Astrocyte (in vitro differentiated cells and primary cell): Measurements from ENCODE around the gene DIAPH3. TPM values are rescaled to one million over a fixed set of nuclear protein-coding genes. Genes with fewer than 3 reads are reported as not detected.

Experiments used
- DNase-seq: peaks from one replicate; pipeline ENCODE4 v3.0.0-alpha.2; 2010; ENCODE audit warnings: low read depth
- FAIRE-seq: peaks from 2 replicates; lab custom pipeline; 2011; peaks lifted over from hg19 to GRCh38; lab: Jason Lieb, UNC
- H2AFZ ChIP-seq: 2 replicates; pipeline ENCODE4 v1.6.0; 2012; ENCODE audit warnings: low read depth, low read length, inconsistent platforms
- H3K27ac ChIP-seq: 2 replicates; pipeline ENCODE4 v1.5.1; 2011; ENCODE audit warnings: low read depth, low read length, inconsistent platforms
- H3K27me3 ChIP-seq: 2 replicates; pipeline ENCODE4 v1.6.0; 2011; ENCODE audit warnings: low read length, inconsistent platforms; ENCODE audit not compliant: insufficient read depth
- H3K36me3 ChIP-seq: 2 replicates; pipeline ENCODE4 v1.5.1; 2011; ENCODE audit warnings: low read length, inconsistent platforms; ENCODE audit not compliant: insufficient read depth
- H3K4me1 ChIP-seq: 2 replicates; pipeline ENCODE4 v1.5.1; 2011; ENCODE audit warnings: low read length, inconsistent platforms; ENCODE audit not compliant: insufficient read depth
- H3K4me2 ChIP-seq: 2 replicates; pipeline ENCODE4 v1.6.0; 2012; ENCODE audit warnings: low read length, inconsistent platforms
- H3K4me3 ChIP-seq: 2 replicates; pipeline ENCODE4 v1.5.1; 2011; ENCODE audit warnings: low read depth, mild to moderate bottlenecking, low read length, inconsistent platforms; ENCODE audit not compliant: insufficient read depth
- H3K79me2 ChIP-seq: 2 replicates; pipeline ENCODE4 v1.6.0; 2012; ENCODE audit warnings: mild to moderate bottlenecking, low read length, inconsistent platforms; ENCODE audit not compliant: insufficient read depth
- H3K9ac ChIP-seq: 2 replicates; pipeline ENCODE4 v1.6.0; 2012; ENCODE audit warnings: mild to moderate bottlenecking, low read length, inconsistent platforms
- H3K9me3 ChIP-seq: 2 replicates; pipeline ENCODE4 v1.5.1; 2012; ENCODE audit warnings: low read depth, mild to moderate bottlenecking, low read length, inconsistent platforms; ENCODE audit not compliant: insufficient read depth
- H4K20me1 ChIP-seq: 2 replicates; pipeline ENCODE4 v1.6.0; 2012; ENCODE audit warnings: low read length, inconsistent platforms; ENCODE audit not compliant: insufficient read depth
- H3K27ac Mint-ChIP-seq: one replicate; pipeline ENCODE4 v1.8.0; 2021; ENCODE audit warnings: mild to moderate bottlenecking, mixed read lengths; ENCODE audit not compliant: unreplicated experiment
- H3K27me3 Mint-ChIP-seq: one replicate; pipeline ENCODE4 v1.8.0; 2021; ENCODE audit warnings: low read depth, mixed read lengths; ENCODE audit not compliant: unreplicated experiment
- H3K36me3 Mint-ChIP-seq: one replicate; pipeline ENCODE4 v1.8.0; 2021; ENCODE audit warnings: low read depth, mixed read lengths; ENCODE audit not compliant: unreplicated experiment
- H3K4me1 Mint-ChIP-seq: one replicate; pipeline ENCODE4 v1.8.0; 2021; ENCODE audit warnings: low read depth, mixed read lengths; ENCODE audit not compliant: unreplicated experiment
- H3K4me3 Mint-ChIP-seq: one replicate; pipeline ENCODE4 v1.8.0; 2021; ENCODE audit warnings: mild to moderate bottlenecking, moderate library complexity, mixed read lengths; ENCODE audit not compliant: unreplicated experiment
- H3K9me3 Mint-ChIP-seq: one replicate; pipeline ENCODE4 v1.8.0; 2021; ENCODE audit warnings: mild to moderate bottlenecking, mixed read lengths; ENCODE audit not compliant: unreplicated experiment
- CTCF ChIP-seq: IDR thresholded peaks from 2 replicates; pipeline ENCODE4 v1.5.1; 2011; ENCODE audit warnings: low read depth, mild to moderate bottlenecking, inconsistent platforms, low read length, moderate library complexity; ENCODE audit not compliant: insufficient read depth
- EZH2 ChIP-seq: IDR thresholded peaks from 2 replicates; pipeline ENCODE4 v1.6.1; 2012; ENCODE audit warnings: mild to moderate bottlenecking, low read length, inconsistent platforms; ENCODE audit not compliant: insufficient read depth
- total RNA-seq: library from RNA; stranded (reverse); gene quantifications from 2 replicates; pipeline ENCODE4 v1.2.1, GENCODE V29; 2021

The DIAPH3 gene
- total RNA-seq, 1 donor from 2014 or later = 19.0 TPM

- Histone ChIP-seq H3K4me2 (no peak overlapping the region), H3K79me2 (peaks cover 67% of the 10 kb centered on the region), H4K20me1 (no peaks in the 10 kb centered on the region), H3K9ac (no peak overlapping the region), H3K27ac (no peak overlapping the region), H3K36me3 (no peaks in the 10 kb centered on the region), H3K4me1 (no peaks in the 10 kb centered on the region), H3K27me3 (no peaks in the 10 kb centered on the region), H2AFZ (no peak overlapping the region), H3K4me3 (no peak overlapping the region), H3K9me3 (no peaks in the 10 kb centered on the region)
- DNase-seq (no peak), FAIRE-seq (no peak)
- Mint-ChIP-seq H3K27me3 (no peaks in the 10 kb centered on the region), H3K4me3 (no peak overlapping the region), H3K36me3 (peaks cover 2% of the 10 kb centered on the region), H3K27ac (no peak overlapping the region), H3K9me3 (peaks cover 2% of the 10 kb centered on the region), H3K4me1 (peaks cover 2% of the 10 kb centered on the region)
- TF ChIP-seq EZH2 = no peak
- TF ChIP-seq CTCF = no peak
These were observed 82.9 kb downstream of the DIAPH3 start for GRCh38 chr13:60080850-60081249.

- no peak overlapping the region for H3K4me3 ChIP-seq
- Mint-ChIP-seq H3K4me1 (peaks cover 4% of the 10 kb centered on the region), H3K4me3 (no peak overlapping the region), H3K27ac (no peak overlapping the region), H3K9me3 (peaks cover 2% of the 10 kb centered on the region), H3K27me3 (no peaks in the 10 kb centered on the region), H3K36me3 (peaks cover 2% of the 10 kb centered on the region)
- no peaks in the 10 kb centered on the region for H4K20me1 ChIP-seq
- H2AFZ ChIP-seq = no peak overlapping the region
- no peak for FAIRE-seq
- no peak for TF ChIP-seq EZH2
- TF ChIP-seq CTCF = no peak
- H3K36me3 ChIP-seq = no peaks in the 10 kb centered on the region
- H3K79me2 ChIP-seq = peaks cover 54% of the 10 kb centered on the region
- H3K9ac ChIP-seq = no peak overlapping the region
- H3K27ac ChIP-seq = no peak overlapping the region
- H3K27me3 ChIP-seq = no peaks in the 10 kb centered on the region
- DNase-seq = no peak
- no peaks in the 10 kb centered on the region for H3K9me3 ChIP-seq
- H3K4me2 ChIP-seq = no peak overlapping the region
- H3K4me1 ChIP-seq = no peaks in the 10 kb centered on the region
These were observed 85.5 kb downstream of the DIAPH3 start for GRCh38 chr13:60078226-60078625.

GRCh38 chr13:60075850-60076249, 87.9 kb downstream of the DIAPH3 start:
- H3K36me3 ChIP-seq = no peaks in the 10 kb centered on the region
- no peaks in the 10 kb centered on the region for H3K4me1 ChIP-seq
- Mint-ChIP-seq H3K9me3 (no peaks in the 10 kb centered on the region), H3K4me1 (peaks cover 4% of the 10 kb centered on the region), H3K36me3 (peaks cover 2% of the 10 kb centered on the region), H3K4me3 (no peak overlapping the region), H3K27ac (no peak overlapping the region), H3K27me3 (no peaks in the 10 kb centered on the region)
- no peak overlapping the region for H3K4me2 ChIP-seq
- H3K27ac ChIP-seq = no peak overlapping the region
- H2AFZ ChIP-seq = no peak overlapping the region
- peaks cover 33% of the 10 kb centered on the region for H3K79me2 ChIP-seq
- H3K9me3 ChIP-seq = no peaks in the 10 kb centered on the region
- no peak overlapping the region for H3K9ac ChIP-seq
- H3K27me3 ChIP-seq = no peaks in the 10 kb centered on the region
- TF ChIP-seq CTCF = no peak
- no peak for TF ChIP-seq EZH2
- no peak overlapping the region for H3K4me3 ChIP-seq
- DNase-seq = peak; percentile 4
- H4K20me1 ChIP-seq = no peaks in the 10 kb centered on the region
- FAIRE-seq = no peak
